GM06990 (cell line): ENCODE data around the gene PASK.

Source experiments
- DNase-seq: peaks from one replicate; pipeline ENCODE4 v3.0.0-alpha.2; 2011; ENCODE audit not compliant: insufficient read length; ENCODE audit errors: extremely low read depth
- H3K27me3 ChIP-seq: replicated peaks from 2 replicates; pipeline ENCODE4 v1.6.0; 2011; ENCODE audit warnings: low read length; ENCODE audit not compliant: control insufficient read depth, insufficient read depth
- H3K36me3 ChIP-seq: 2 replicates; pipeline ENCODE4 v1.5.1; 2011; ENCODE audit warnings: low read length; ENCODE audit not compliant: control insufficient read depth, insufficient read depth
- H3K4me3 ChIP-seq: replicated peaks from 2 replicates; pipeline ENCODE4 v1.5.1; 2011; ENCODE audit warnings: low read depth, mild to moderate bottlenecking, control low read depth, low read length
- CTCF ChIP-seq: IDR thresholded peaks from 2 replicates; pipeline ENCODE4 v1.5.1; 2011; ENCODE audit warnings: low read length, control low read depth, mild to moderate bottlenecking, inconsistent platforms; ENCODE audit not compliant: insufficient read depth, poor library complexity, severe bottlenecking

The PASK gene

GRCh38 chr2:241091734-241092445, 57.4 kb downstream of the PASK start:
- no peak for TF ChIP-seq CTCF
- H3K27me3 ChIP-seq: no peaks in the 10 kb centered on the region
- peaks cover 45% of the 10 kb centered on the region for H3K36me3 ChIP-seq
- DNase-seq: no peak
- H3K4me3 ChIP-seq: no peak overlapping the region

GRCh38 chr2:241091201-241091600, 58.1 kb downstream of the PASK start:
- H3K4me3 ChIP-seq: no peak overlapping the region
- TF ChIP-seq CTCF: no peak
- H3K27me3 ChIP-seq: no peaks in the 10 kb centered on the region
- no peak for DNase-seq
- H3K36me3 ChIP-seq: peaks cover 46% of the 10 kb centered on the region

- no peak for DNase-seq
- no peak overlapping the region for H3K4me3 ChIP-seq
- H3K27me3 ChIP-seq: no peaks in the 10 kb centered on the region
- H3K36me3 ChIP-seq: peaks cover 39% of the 10 kb centered on the region
- TF ChIP-seq CTCF: no peak
These were observed 60.2 kb downstream of the PASK start for GRCh38 chr2:241088791-241089732.

DNA sequence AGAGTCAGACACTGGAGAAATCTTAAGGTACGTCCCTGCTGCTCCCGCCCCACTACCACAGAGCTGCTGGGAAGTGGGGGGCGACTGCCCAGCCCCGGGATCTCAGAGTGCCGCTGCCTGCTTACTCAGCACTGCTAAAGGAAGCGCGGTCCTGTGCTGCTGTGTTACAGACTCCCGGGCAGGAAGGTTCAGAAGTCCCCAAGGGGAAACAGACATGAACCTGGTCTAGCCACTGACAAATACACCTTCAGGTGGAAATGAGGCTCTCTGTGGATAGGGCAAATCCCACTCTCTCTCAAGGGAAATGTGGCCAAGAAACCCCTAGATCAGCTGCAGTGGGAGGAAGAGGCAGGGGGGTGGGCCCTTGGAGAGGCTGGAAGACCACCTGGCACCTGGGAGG, 60.9 kb downstream of the PASK start:
- Histone ChIP-seq H3K4me3 (no peak overlapping the region; the same call in 1 of the 2 replicates), H3K36me3 (peaks cover 36% of the 10 kb centered on the region), H3K27me3 (no peaks in the 10 kb centered on the region)
- no peak for DNase-seq
- no peak for TF ChIP-seq CTCF

GRCh38 chr2:241087420-241088268, 61.6 kb downstream of the PASK start:
- Histone ChIP-seq H3K27me3 (no peaks in the 10 kb centered on the region), H3K4me3 (no peak overlapping the region), H3K36me3 (peaks cover 31% of the 10 kb centered on the region)
- DNase-seq: peak; percentile 63
- TF ChIP-seq CTCF: no peak
